ENCODE measurements around the gene COBLL1.
A peak's percentile ranks its signal among the peaks of the same experiment; 100 is the strongest.
"Not testable (repeated sequence)": the region's sequence is repeated elsewhere in the genome, so short reads cannot be mapped to it uniquely, and the experiment has no call there.

Gene COBLL1

DNA sequence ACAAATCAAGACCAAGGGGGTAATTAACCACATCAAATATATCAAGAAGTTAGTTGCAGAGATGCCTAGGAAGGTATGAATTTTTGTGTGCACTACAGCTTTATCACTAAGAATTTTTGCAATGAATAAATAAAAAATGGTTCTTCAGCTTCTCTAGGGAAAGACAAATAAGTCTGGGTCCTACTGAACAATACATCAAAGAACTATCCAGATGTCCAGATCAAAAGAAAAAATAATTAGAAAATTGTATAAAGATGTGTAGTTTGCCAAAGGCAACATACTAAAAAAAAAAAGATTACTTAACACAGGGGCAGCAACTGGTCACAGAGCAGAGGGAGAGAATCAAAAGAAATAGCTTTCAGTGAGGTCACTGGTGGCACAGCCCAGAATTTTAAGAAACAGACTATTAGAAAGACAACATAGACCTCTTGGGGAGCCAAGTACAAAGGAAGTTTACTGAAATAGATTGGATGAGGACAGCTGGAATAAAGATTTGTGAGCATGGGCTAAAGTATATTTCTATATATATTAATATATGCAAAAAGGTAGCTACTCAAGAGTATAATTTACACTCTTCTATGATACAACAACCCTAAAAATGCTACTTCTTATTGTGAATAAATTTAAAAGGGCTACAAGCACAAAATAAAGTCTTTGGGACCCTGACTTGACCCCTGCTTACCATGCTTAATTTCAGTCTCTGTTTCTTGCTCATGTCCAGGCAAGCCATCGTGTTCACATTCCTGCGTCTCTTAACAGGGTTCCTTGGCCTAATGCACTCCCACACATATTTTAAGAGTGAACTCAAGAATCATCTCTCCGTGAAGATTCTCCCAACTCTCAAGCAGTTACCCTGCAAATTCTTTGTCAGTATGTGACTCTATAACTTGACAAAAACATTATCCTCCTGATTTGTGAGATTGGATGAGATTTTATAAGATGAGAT lies 121.4 kb downstream of the COBLL1 start:
- DNase-seq (ENCODE audit: insufficient read length, low spot score) (no peak), FAIRE-seq (no peak)

DNA sequence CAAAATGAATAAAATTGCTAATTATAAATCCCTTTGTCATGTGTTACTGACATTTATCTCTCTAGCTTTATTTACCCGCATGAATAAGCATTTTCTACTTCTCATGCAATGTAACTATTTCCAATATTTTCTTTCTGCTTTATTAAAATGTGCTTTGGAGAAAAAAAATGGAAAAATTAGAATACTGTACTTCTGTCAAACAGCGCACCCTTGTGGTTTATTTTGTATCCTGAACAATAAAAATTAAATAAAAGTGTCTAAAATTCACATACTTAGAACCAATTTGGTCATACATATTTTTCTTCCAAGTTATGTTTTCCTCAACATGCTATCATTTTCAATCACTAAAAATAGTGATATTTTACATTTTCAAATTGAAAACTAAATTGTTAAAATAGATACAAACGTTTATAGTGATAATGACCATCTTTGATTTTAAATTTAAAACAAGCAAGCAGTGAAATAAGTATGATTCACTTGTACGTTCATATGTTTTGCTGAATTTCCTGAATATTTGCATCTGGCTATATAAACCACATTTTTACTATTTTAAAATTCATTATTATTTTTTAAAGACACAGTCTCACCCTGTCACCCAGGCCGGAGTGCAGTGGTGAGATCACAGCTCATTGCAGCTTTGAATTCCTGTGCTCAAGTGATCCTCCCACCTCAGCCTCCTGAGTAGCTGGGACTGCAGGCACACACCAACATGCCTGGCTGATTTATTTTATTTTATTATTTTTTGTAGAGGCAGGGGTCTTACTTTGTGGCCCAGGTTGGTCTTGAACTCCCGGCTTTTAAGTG lies 124.4 kb downstream of the COBLL1 start:
- FAIRE-seq (no peak), DNase-seq (ENCODE audit: insufficient read length, low spot score) (no peak)

DNA sequence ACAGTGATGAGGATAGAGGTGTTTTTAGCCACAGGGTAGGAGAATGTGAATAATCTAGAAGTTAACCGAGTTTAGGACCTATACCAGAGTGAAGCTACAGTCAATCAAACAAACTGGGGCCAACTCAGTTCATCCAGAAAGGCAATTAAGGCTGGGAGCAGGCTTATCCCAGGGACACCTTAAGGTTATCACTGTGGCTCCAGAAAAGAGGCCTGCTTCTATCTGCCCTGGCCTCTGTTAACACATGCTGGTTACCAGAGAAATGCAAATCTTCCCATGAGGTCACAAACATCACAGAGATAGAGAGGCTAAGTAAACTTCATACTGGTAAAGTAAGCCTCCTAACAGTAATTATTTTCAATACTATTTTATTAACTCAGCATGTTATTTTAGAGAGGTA lies 127.2 kb downstream of the COBLL1 start:
- DNase-seq (ENCODE audit: insufficient read length, low spot score), result no peak
- FAIRE-seq, result no peak

- FAIRE-seq (no peak), DNase-seq (ENCODE audit: insufficient read length, low spot score) (no peak)
Measured at GRCh38 chr2:164711766-164712138, 129.9 kb downstream of the COBLL1 start.

- no peak for DNase-seq (ENCODE audit: insufficient read length, low spot score)
- no peak for FAIRE-seq
Measured at GRCh38 chr2:164710837-164711765, 130.5 kb downstream of the COBLL1 start.

- not testable (repeated sequence) for FAIRE-seq; DNase-seq (ENCODE audit: insufficient read length, low spot score)
Measured at GRCh38 chr2:164710252-164710836, 131.3 kb downstream of the COBLL1 start.

DNA sequence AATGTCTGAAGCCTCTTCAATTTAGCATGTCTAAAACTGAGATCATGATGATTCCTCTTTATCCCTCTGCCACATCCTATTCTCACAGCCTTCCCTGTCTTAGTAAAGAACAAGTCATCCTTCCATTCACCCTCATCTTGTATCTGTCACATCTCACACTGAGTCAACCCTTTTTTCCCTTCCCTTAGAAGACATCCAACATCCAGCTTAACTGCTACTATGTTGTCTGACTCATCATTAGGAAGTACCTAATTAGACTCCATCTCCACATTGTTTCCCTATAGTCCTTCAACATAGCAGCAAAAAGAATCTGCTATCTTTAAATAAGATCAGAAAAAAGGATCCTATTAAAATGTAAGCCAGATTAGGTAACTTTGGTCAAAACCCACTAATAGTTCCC lies 135.1 kb downstream of the COBLL1 start:
- no peak for DNase-seq (ENCODE audit: insufficient read length, low spot score)
- no peak for FAIRE-seq

DNA sequence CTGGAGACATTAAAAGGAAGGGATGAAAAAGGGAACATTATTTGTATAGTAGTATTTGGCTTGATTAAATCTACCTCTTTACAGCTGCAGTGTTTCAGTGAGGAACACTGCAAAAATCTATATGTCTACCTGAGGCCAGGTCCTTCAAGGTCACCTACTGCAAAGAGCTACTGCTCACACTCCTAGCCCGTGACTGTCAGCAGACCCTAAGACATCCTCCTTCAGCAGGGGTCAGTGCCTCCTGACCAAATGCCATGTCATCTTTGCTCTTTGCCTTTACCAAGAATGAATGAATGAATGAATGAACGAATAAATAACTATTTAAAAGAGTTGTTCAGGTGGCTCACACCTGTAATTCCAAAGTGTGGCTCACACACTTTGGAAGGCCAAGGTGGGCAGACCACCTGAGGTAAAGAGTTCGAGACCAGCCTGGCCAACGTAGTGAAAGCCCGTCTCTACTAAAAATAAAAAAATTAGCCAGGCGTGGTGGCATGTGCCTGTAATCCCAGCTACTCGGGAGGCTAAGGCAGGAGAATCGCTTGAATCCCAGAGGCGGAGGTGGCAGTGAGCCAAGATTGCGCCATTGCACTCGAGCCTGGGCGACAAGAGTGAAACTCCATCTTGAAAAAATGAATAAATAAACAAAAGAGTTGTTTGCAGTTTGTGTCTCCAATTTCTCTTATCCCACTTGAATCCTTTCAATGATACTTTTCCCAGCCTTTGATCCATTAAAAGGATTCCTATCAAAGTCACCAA lies 136.0 kb downstream of the COBLL1 start:
- FAIRE-seq, result no peak

DNA sequence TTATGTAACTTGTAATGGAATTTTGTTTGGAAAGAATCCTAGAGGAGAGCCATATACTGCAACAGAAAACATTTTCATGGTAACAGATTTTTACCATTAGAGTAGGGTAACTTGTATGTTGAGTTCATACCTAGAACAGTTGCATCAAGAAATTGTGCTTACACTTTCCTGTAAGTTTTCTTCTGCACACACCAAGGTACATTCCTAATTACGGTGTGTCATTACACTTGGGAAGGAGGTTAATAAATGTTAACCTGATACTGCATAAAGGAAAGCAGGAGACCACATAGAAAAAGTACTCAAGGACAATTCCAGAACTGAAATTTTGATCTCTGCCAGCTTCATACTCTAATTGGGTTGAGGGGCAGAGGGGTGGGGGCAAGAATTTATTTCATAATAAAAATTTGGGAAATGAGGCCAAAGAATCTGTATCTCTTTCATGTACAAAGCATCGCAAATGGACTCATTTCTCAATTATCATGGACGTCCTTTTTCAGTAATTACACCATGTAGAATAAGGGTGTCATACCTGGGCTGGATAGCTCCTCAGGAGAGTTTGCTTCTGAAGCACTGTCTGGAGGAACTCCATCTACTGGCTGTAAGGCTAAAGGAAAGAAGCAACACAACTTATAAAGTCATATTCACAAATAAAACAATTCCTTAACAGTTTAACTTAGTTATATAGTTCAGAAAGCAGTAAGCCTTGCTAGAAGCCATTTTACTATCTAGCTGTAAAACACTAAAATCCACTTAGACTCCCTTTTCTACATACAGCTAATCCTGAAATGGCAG lies 137.5 kb downstream of the COBLL1 start:
- FAIRE-seq (no peak), DNase-seq (ENCODE audit: insufficient read length, low spot score) (no peak)

More for the DNA sequence above, 136.0 kb downstream of the COBLL1 start:
- no peak for DNase-seq (ENCODE audit: insufficient read length, low spot score)

GRCh38 chr2:164701565-164701964 lies 140.1 kb downstream of the COBLL1 start:
- FAIRE-seq (no peak), DNase-seq (ENCODE audit: insufficient read length, low spot score) (no peak)

DNA sequence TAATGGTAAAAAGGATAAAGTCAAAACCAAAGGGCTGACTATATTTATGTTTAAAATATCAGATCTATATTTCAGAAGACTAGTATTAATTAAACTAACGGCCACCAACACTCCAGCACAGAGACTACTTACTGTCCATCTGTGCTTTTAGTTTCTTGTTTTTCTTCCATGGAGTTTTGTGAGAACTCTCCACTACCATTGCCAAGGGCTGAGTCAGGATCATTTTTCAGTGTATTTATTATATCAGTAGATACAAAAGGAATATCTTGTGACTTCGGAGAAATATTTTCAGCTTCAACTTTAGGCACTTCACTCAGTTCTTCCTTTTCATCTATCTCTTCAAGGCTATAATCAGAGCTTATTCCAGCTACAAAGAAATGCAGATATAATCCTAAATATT lies 141.2 kb downstream of the COBLL1 start:
- no peak for FAIRE-seq

GRCh38 chr2:164697688-164698461 lies 143.7 kb downstream of the COBLL1 start:
- DNase-seq (ENCODE audit: insufficient read length, low spot score) (no peak), FAIRE-seq (peak; percentile 64)

More for the DNA sequence above, 141.2 kb downstream of the COBLL1 start:
- DNase-seq (ENCODE audit: insufficient read length, low spot score), result no peak

- DNase-seq (ENCODE audit: insufficient read length, low spot score), result no peak
- FAIRE-seq, result no peak
Measured at GRCh38 chr2:164696634-164697033, 145.0 kb downstream of the COBLL1 start.

DNA sequence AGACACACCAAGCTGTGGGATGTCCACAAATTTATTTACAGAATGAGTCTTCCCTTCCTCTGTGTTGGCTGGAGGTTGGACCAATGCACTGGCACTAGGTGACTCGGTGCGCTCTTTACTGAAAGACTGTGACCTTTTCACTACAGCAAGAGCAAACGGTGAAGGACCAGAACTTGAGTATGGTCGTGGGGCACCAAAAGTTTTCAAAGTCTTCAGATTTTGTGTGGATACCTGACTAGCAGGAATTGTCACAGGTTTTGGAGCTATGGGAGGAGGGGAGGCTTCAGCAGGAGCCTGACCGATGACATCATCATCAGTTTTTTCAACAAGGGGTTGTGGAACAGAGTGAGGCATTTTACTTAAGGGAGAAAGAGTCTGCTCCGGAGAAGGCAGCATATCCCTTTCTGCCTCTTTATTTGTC lies 147.3 kb downstream of the COBLL1 start:
- DNase-seq (ENCODE audit: insufficient read length, low spot score), result no peak
- FAIRE-seq, result no peak

GRCh38 chr2:164693834-164694233 lies 147.8 kb downstream of the COBLL1 start:
- no peak for FAIRE-seq
- DNase-seq (ENCODE audit: insufficient read length, low spot score), result no peak

DNA sequence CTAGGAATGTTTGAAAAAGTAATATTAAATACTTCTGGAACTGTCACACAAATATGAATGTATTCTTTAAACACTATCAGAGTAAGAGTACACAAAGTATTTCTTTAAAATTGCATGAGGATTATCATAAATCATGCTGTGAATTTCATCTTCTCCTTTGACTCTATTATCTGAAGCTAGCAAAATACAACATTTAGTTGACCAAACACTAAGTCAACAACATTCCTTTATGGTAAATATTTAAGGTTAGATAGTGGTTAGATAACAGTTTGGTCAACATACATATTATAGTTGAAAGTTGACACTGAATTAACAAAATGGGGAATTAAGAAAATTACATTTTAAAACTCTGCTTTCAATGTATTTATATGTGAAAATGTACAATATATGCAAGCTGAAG lies 148.2 kb downstream of the COBLL1 start:
- DNase-seq (ENCODE audit: insufficient read length, low spot score) (no peak), FAIRE-seq (no peak)

GRCh38 chr2:164692958-164693357 lies 148.7 kb downstream of the COBLL1 start:
- FAIRE-seq, result no peak
- no peak for DNase-seq (ENCODE audit: insufficient read length, low spot score)

DNA sequence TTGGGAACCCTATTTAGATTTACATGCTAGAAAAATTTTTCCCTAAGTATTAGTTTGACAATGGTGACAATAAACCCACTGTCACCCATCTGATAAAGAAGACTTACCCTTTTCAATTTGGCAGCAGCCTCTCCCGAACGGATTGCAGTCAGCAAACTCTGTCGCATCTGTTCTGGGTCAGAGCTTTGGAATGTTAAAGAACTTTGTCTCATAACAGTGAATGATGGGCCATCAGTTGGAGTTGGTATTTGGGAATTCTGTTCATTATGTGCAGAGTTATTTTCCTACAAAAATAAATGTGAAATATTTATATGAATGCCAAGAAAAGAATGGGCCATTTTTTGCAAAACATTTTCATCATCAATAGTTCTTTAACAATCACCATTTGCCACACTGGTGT lies 149.5 kb downstream of the COBLL1 start:
- DNase-seq (ENCODE audit: insufficient read length, low spot score) (no peak), FAIRE-seq (no peak)
